ENCODE results near the gene ATP7B.
"Not testable (repeated sequence)": the region's sequence is repeated elsewhere in the genome, so short reads cannot be mapped to it uniquely, and the experiment has no call there.

Gene ATP7B

GRCh38 chr13:52005841-52006522 is 5.3 kb downstream of the ATP7B start:
- DNase-seq: no peak

DNA sequence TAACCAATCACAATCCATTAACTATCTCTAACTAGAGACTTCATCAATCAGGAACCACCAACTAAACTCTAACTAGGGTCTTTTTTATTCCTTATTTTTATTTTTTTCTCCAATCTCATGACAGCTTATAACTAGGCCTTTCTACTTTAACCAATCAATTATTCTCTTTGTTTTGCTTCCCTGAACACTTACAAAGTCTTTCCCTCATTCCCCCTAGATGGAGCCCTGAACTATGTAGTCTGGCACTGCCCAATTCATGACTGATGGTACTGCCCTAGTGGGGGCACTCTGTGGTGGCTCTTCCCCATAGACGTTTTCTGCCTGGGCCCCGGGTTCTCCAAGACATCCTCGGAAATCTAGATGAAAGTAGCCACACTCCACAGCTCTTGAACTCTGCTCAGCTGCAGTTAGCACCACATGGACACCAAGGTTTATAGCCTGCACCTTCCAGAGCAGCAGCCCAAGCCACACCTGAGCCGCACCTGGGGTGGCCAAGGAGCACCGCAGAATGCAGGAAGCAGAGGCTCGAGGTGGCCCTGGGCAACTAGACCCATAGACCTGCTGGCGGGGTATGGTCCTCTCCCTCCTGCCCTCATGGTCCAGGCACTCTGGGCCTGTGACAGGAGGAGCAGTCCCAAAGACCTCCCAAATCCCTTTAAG is 6.6 kb downstream of the ATP7B start:
- no peak for DNase-seq

DNA sequence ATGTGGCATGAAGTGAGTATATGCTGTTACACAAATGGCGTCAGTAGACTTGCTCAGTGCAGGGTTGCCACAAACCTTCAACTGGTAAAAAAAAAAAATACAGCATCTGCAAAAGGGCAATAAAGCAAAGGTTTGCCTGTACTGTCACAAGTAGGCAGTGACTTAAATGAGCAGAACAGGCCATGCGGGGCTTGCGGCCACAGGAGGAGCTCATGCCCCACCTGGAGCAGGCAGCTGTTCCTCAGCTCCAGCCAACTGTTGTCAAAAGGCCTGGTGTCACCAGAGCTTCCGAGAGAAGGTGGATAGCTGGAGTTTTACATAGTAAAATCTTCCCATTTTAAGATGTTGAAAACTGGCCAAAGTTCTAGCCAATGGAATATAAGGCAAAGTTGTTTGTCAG is 7.7 kb downstream of the ATP7B start:
- DNase-seq: no peak

DNA sequence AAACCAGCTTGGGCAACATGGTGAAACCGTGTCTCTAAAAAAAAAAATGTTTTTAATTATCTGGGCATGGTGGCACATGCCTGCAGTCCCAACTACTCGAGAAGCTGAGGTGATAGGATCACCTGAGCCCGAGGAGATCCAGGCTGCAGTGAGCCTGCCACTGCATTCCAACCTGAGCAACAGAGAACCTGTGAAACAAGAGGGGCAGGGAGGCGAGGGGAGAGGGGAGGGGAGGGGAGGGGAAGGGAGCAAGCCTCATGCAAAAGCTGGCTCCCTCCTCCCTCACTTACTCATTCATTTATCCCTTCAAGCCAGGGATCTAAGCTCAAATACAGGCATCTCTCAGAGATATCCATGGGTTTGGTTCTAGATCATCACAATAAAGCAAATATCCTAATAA is 8.9 kb downstream of the ATP7B start:
- no peak for DNase-seq

- DNase-seq: peak; percentile 48
Measured at GRCh38 chr13:52001120-52001731, 10.0 kb downstream of the ATP7B start.

DNA sequence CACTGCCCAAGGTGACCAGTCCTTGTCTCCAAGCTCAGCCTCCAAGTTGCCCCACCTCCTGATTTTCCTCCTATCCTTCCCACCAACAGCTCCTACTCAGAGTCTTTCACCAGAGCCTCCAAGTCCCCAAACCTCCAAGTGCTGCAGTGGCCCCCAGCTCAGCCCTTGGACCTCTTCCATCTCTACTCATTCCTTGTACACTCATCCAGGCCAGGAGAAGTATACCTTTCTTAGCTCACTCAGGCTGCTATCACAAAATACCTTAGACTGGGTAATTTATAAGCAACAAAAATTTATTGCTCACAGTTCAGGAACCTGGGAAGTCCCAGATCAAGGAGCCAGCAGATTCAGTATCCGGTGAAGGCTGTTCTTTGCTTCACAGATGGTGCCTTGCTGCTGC is 11.3 kb downstream of the ATP7B start:
- DNase-seq: no peak

DNA sequence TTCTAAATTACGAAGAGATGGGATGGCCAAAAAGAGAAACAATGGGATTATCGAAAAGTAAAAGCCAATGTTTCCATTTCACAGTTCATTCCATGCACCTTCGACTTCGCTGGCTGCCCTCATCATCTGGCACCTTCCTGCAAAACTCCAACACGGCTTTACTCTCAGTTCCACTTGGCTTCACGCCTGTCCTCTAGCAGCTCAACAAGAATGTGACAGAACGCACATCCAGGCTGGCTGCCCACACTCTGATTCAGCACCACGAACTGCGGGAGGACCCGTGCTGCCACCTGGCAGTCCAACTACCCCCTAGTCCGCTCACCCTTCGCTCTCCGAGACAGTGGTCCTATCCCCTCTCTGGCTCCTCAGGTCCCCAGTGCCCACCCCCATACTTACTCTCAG is 11.7 kb downstream of the ATP7B start:
- no peak for DNase-seq

DNA sequence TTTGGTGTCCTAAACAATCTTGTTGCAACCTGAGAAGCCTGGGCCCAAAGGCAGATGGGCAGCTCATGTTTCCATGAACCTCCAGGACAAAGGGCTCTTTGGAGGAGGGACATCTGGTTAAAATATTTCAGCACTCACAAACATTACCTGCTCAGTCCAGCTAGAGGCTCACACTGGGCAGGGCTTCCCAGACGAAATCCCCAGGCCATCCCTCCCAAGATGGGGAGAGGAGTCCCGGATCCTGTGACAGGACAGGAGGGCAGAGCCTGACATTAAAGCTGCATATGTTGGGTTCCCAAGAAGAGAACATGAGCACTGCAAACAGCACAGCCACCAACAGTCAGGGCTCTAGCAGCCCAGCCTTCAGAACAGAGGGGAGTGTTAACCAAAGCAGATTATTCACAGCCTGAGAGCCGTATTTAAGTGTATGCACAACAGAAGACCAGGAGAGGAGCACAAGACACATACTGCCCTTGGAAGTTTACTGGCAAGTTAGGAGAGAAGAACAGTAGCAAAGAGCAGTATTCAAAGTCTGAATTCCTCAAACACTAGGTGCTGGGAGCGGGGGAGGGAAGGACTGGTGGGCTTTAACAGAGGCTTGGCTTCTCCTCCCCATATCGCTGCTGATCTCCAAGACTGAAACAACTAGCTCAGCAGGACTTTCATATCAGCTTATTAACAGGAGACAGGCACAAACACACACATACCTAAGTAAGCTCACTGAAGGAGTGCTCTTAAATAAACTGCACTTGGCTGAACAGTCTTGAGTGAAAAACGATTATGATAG is 12.3 kb downstream of the ATP7B start:
- DNase-seq: no peak

GRCh38 chr13:51997641-51998330 is 13.5 kb downstream of the ATP7B start:
- no peak for DNase-seq

DNA sequence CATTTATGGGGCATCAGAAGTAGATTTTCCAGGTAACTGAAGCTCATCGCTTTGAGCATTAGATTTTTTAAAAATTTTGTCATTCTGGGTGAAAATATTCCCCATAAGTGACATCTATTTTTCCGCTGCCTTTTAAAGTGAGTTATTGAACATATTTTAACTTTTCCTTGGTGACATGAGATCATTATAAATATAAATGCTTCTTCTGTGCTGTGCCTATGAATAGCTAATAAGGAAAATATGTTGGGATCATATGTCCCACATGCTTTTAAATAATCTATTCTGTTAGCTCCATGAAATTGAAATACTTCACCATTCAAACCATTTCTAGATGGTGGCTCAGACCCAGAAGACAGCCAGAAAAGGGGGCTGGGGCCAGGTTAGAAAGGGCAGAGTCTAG is 14.1 kb downstream of the ATP7B start:
- no peak for DNase-seq

GRCh38 chr13:51996641-51997040 is 14.6 kb downstream of the ATP7B start:
- DNase-seq: no peak

GRCh38 chr13:51995677-51996551 is 15.3 kb downstream of the ATP7B start:
- DNase-seq: no peak

GRCh38 chr13:51993713-51994112 is 17.5 kb downstream of the ATP7B start:
- DNase-seq: no peak

GRCh38 chr13:51988988-51989618 is 22.1 kb downstream of the ATP7B start:
- no peak for DNase-seq

- not testable (repeated sequence) for DNase-seq
Measured at GRCh38 chr13:51984904-51985303, 26.3 kb downstream of the ATP7B start.

GRCh38 chr13:51983292-51983691 is 28.0 kb downstream of the ATP7B start:
- not testable (repeated sequence) for DNase-seq

GRCh38 chr13:51981355-51981754 is 29.9 kb downstream of the ATP7B start:
- DNase-seq: no peak

DNA sequence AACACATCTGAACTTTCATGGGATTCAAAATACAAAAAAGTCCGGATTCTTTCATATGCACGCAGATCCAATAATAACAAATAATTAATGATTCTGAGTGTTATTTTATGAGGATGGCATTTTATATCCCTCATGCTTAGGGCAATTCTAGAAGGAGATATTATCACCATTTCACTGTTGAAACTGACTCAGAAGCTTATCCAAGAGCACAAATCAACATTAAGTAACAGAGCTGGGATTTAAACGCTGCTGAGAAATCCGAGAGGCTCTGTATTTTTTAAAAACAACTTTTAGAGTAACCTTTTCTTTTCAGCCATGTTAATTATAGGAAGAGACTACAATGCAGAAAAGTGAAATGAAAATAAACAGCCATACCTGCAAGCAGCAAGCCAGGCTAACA is 30.3 kb downstream of the ATP7B start:
- DNase-seq: no peak

- no peak for DNase-seq
Measured at GRCh38 chr13:51978796-51979556, 32.3 kb downstream of the ATP7B start.

DNA sequence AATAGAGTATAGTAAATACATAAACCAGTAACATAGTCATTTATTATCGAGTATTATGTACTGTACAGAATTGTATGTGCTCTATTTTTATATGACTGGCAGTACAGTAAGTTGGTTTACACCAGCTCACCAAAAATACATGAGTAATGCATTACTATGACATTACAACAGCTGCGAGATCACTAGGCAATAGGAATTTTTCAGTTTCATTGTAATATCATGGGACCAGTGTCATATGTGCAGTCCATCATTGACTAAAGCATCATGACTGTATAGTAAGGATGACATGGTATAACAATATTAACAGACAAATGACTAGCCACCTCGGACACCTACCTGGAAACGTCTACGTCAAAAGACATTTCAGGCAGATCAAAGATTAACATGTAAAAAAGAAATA is 33.6 kb downstream of the ATP7B start:
- no peak for DNase-seq

GRCh38 chr13:51976890-51977289 is 34.4 kb downstream of the ATP7B start:
- DNase-seq: no peak

Measured in CD4-positive, alpha-beta T cell treated with Interleukin-12 subunit alpha and Interleukin-12 subunit beta, for 1 hour (primary cell).